Lung (tissue), 12 donors: ENCODE data around the gene PRR15L. TPM values are rescaled to one million over a fixed set of nuclear protein-coding genes. Genes with fewer than 3 reads are reported as not detected.
"Not testable (repeated sequence)": the region's sequence is repeated elsewhere in the genome, so short reads cannot be mapped to it uniquely, and the experiment has no call there.

Source experiments
- ATAC-seq: fragments of 200-7000 bp; cut with Tn5 transposase; one replicate; pipeline ENCODE4 v1.9.1; 2020; ENCODE audit warnings: moderate number of reproducible peaks; ENCODE audit not compliant: insufficient read depth, low FRiP score
- DNase-seq, 3 donors: peaks; one replicate each; pipeline ENCODE4 v3.0.0-alpha.2; 2013 to 2017
- H3K27ac ChIP-seq, 2 donors: one replicate each; pipeline ENCODE4 v1.5.1; 2013; ENCODE audit warnings: mild to moderate bottlenecking in 2 of 2, moderate library complexity in 2 of 2, control low read depth in 1 of 2, inconsistent platforms in 1 of 2, low read depth in 1 of 2, low read length in 1 of 2
- H3K27me3 ChIP-seq, 3 donors: one replicate each; pipeline ENCODE4 v1.5.1; 2013; ENCODE audit warnings: low read length in 2 of 3; ENCODE audit not compliant: control insufficient read depth in 3 of 3, insufficient read depth in 3 of 3
- H3K36me3 ChIP-seq, 4 donors: one replicate each; pipeline ENCODE4 v1.5.1; 2013; ENCODE audit warnings: low read length in 4 of 4, mild to moderate bottlenecking in 1 of 4, moderate library complexity in 1 of 4; ENCODE audit not compliant: control insufficient read depth in 4 of 4, insufficient read depth in 4 of 4
- H3K4me1 ChIP-seq, 5 donors: one replicate each; pipeline ENCODE4 v1.5.1; 2013; ENCODE audit warnings: low read length in 5 of 5, mild to moderate bottlenecking in 2 of 5, moderate library complexity in 1 of 5; ENCODE audit not compliant: control insufficient read depth in 5 of 5, insufficient read depth in 5 of 5
- H3K4me3 ChIP-seq: one replicate; pipeline ENCODE4 v1.5.1; 2013; ENCODE audit warnings: mild to moderate bottlenecking, control low read depth, moderate library complexity
- H3K9ac ChIP-seq, 2 donors: one replicate each; pipeline ENCODE4 v1.5.1; 2013; ENCODE audit warnings: low read length in 2 of 2, control low read depth in 1 of 2; ENCODE audit not compliant: insufficient read depth in 1 of 2
- H3K9me3 ChIP-seq, 4 donors: one replicate each; pipeline ENCODE4 v1.5.1; 2013; ENCODE audit warnings: low read length in 3 of 4, mild to moderate bottlenecking in 1 of 4, moderate library complexity in 1 of 4; ENCODE audit not compliant: control insufficient read depth in 4 of 4, insufficient read depth in 3 of 4
- CTCF ChIP-seq: IDR thresholded peaks from 2 replicates; pipeline ENCODE4 v1.5.1; 2012; ENCODE audit warnings: mild to moderate bottlenecking; ENCODE audit errors: control extremely low read depth, extremely low read depth
- WGBS, 2 donors: extraction: QIAGEN DNeasy Blood & Tissue Kit; methylation state at CpG; one replicate each; pipeline ENCODE4 v1.1.7; 2013; 5-methylcytosine and 5-hydroxymethylcytosine counted together
- polyA plus RNA-seq, 2 donors: library from polyadenylated mRNA; stranded (reverse); fragments of 200-250 nt; gene quantifications; one replicate each; pipeline ENCODE4 v1.2.1, GENCODE V29; 2013
- total RNA-seq, 2 donors: library from RNA; depleted of rRNA in 1 of 2; stranded (reverse); fragments of >200 nt in 1 of 2; gene quantifications; one replicate each; pipeline ENCODE4 v1.2.1, GENCODE V29; 2014 to 2021
- donor health status: control.
- donor health status: control.
- donor health status: Bipolar disorder and iron deficiency.
- donor health status: healthy.
- donor health status: DM: yes; HTN: yes; CAD: no.

Gene PRR15L
- total and polyA plus RNA-seq, 4 donors = 59.5 to 98.5 (median 75.5) TPM

- DNase-seq (no peak), ATAC-seq (no peak)
- H3K4me3 ChIP-seq = no peak overlapping the region
- TF ChIP-seq CTCF = no peak
- H3K9me3 ChIP-seq = no peaks in the 10 kb centered on the region
- WGBS, 2 donors = 27 to 86% methylated on average over 1 of the region's 1 CpG
- no peaks in the 10 kb centered on the region for H3K27me3 ChIP-seq
- no peak overlapping the region for H3K27ac ChIP-seq
- no peak overlapping the region for H3K9ac ChIP-seq
- peaks cover 0 to 11% (median 5%) of the 10 kb centered on the region in 5 donors for H3K4me1 ChIP-seq
- no peaks in the 10 kb centered on the region for H3K36me3 ChIP-seq
These were observed 32.0 kb upstream of the PRR15L start for GRCh38 chr17:47989700-47990099.

- Histone ChIP-seq H3K9me3 (no peaks in the 10 kb centered on the region), H3K4me1 (peaks cover 0 to 11% (median 5%) of the 10 kb centered on the region in 5 donors), H3K27me3 (no peaks in the 10 kb centered on the region), H3K4me3 (no peak overlapping the region), H3K9ac (no peak overlapping the region), H3K27ac (no peak overlapping the region), H3K36me3 (no peaks in the 10 kb centered on the region)
- no peak for ATAC-seq
- DNase-seq = no peak
- TF ChIP-seq CTCF = no peak
- WGBS, 2 donors = 77 to 82% methylated on average over 10 of the region's 10 CpGs
These were observed 31.5 kb upstream of the PRR15L start for GRCh38 chr17:47989159-47989558.

- H3K9me3 ChIP-seq, H3K9ac ChIP-seq, H3K27me3 ChIP-seq, ATAC-seq, H3K4me3 ChIP-seq, H3K36me3 ChIP-seq, H3K27ac ChIP-seq, DNase-seq: not testable (repeated sequence)
- peaks cover 0 to 11% (median 5%) of the 10 kb centered on the region in 5 donors for H3K4me1 ChIP-seq
- 100% methylated on average over 1 of the region's 1 CpG for WGBS, 2 donors
These were observed 30.8 kb upstream of the PRR15L start for GRCh38 chr17:47988445-47988844.

GRCh38 chr17:47987240-47987835, 29.7 kb upstream of the PRR15L start:
- H3K4me3 ChIP-seq = no peak overlapping the region
- DNase-seq = peak; percentile 57 to 79 (median 68)
- ATAC-seq = no peak
- H3K36me3 ChIP-seq = peaks cover 0 to 7% (median 2%) of the 10 kb centered on the region in 4 donors
- peaks cover 0 to 11% (median 5%) of the 10 kb centered on the region in 5 donors for H3K4me1 ChIP-seq
- WGBS, 2 donors = 43 to 56% methylated on average over 15 to 17 of the region's 17 CpGs
- H3K9ac ChIP-seq = no peak overlapping the region
- no peaks in the 10 kb centered on the region for H3K9me3 ChIP-seq
- H3K27ac ChIP-seq = no peak overlapping the region
- TF ChIP-seq CTCF = no peak
- no peaks in the 10 kb centered on the region for H3K27me3 ChIP-seq
